WTC11 (cell line): ENCODE data around the gene NRXN3.

ENCODE experiments used
- ATF2 ChIP-seq: sonication (generic); formaldehyde crosslinking; IDR thresholded peaks from 2 replicates; pipeline ENCODE4 v1.8.1; 2022; ENCODE audit warnings: low read depth, missing genetic modification reagents, borderline replicate concordance
- MLX ChIP-seq: sonication (generic); formaldehyde crosslinking; IDR thresholded peaks from 2 replicates; pipeline ENCODE4 v1.8.1; 2023; ENCODE audit warnings: mild to moderate bottlenecking, missing genetic modification reagents, moderate library complexity
- NFYB ChIP-seq: sonication (generic); formaldehyde crosslinking; conservative IDR thresholded peaks from 2 replicates; pipeline ENCODE4 v1.8.0; 2022; ENCODE audit warnings: low read depth, missing genetic modification reagents
- TCF7 ChIP-seq: sonication (generic); formaldehyde crosslinking; IDR thresholded peaks from 2 replicates; pipeline ENCODE4 v1.8.0; 2022; ENCODE audit warnings: mild to moderate bottlenecking, low read depth, missing genetic modification reagents, moderate library complexity
- TF ChIP-seq, protein P1 (sequence below): fragments of 200-600 bp; IDR thresholded peaks from 2 replicates; pipeline ENCODE4 v1.8.0; 2022; ENCODE audit warnings: antibody characterized with exemption
- TF ChIP-seq, protein P2 (sequence below): sonication (generic); formaldehyde crosslinking; IDR thresholded peaks from 2 replicates; pipeline ENCODE4 v1.8.1; 2023; ENCODE audit warnings: mild to moderate bottlenecking, missing genetic modification reagents
- TF ChIP-seq, protein P3 (sequence below): sonication (generic); formaldehyde crosslinking; IDR thresholded peaks from 2 replicates; pipeline ENCODE4 v1.8.0; 2023; ENCODE audit warnings: mild to moderate bottlenecking, missing genetic modification reagents
- TF ChIP-seq, protein P4 (sequence below): sonication (generic); formaldehyde crosslinking; IDR thresholded peaks from 2 replicates; pipeline ENCODE4 v1.8.0; 2022; ENCODE audit warnings: mild to moderate bottlenecking, missing genetic modification reagents
- TF ChIP-seq, protein P5 (sequence below): sonication (generic); formaldehyde crosslinking; IDR thresholded peaks from 2 replicates; pipeline ENCODE4 v1.8.0; 2023; ENCODE audit warnings: missing genetic modification reagents

DNA sequence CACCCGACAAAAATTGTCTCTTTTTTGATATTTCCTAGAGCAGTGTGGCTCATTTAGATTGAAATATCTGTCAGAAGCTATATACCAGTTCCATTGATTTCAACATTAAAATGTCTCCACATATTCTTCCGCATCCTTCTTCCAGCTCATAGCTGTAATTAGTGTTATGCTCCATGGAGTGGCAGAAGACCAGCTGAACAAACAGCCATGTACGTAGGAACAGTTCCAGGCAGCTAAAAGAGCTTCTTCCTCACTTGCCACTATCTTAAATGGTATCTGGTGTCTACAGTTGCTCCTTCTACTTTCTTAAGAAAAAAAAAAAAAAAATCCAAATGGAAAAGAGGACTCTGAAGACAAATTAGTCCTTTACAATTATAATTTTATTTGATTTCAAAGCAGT, 1193.1 kb downstream of the NRXN3 start:
- TF ChIP-seq, protein P1, sequence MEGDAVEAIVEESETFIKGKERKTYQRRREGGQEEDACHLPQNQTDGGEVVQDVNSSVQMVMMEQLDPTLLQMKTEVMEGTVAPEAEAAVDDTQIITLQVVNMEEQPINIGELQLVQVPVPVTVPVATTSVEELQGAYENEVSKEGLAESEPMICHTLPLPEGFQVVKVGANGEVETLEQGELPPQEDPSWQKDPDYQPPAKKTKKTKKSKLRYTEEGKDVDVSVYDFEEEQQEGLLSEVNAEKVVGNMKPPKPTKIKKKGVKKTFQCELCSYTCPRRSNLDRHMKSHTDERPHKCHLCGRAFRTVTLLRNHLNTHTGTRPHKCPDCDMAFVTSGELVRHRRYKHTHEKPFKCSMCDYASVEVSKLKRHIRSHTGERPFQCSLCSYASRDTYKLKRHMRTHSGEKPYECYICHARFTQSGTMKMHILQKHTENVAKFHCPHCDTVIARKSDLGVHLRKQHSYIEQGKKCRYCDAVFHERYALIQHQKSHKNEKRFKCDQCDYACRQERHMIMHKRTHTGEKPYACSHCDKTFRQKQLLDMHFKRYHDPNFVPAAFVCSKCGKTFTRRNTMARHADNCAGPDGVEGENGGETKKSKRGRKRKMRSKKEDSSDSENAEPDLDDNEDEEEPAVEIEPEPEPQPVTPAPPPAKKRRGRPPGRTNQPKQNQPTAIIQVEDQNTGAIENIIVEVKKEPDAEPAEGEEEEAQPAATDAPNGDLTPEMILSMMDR = no peak
- TF ChIP-seq NFYB (CRISPR knock-in tag) (no peak), TCF7 (no peak), MLX (CRISPR knock-in tag) (no peak), ATF2 (no peak)
- TF ChIP-seq, protein P2, sequence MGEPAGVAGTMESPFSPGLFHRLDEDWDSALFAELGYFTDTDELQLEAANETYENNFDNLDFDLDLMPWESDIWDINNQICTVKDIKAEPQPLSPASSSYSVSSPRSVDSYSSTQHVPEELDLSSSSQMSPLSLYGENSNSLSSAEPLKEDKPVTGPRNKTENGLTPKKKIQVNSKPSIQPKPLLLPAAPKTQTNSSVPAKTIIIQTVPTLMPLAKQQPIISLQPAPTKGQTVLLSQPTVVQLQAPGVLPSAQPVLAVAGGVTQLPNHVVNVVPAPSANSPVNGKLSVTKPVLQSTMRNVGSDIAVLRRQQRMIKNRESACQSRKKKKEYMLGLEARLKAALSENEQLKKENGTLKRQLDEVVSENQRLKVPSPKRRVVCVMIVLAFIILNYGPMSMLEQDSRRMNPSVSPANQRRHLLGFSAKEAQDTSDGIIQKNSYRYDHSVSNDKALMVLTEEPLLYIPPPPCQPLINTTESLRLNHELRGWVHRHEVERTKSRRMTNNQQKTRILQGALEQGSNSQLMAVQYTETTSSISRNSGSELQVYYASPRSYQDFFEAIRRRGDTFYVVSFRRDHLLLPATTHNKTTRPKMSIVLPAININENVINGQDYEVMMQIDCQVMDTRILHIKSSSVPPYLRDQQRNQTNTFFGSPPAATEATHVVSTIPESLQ (CRISPR knock-in tag) = no peak
- TF ChIP-seq, protein P3, sequence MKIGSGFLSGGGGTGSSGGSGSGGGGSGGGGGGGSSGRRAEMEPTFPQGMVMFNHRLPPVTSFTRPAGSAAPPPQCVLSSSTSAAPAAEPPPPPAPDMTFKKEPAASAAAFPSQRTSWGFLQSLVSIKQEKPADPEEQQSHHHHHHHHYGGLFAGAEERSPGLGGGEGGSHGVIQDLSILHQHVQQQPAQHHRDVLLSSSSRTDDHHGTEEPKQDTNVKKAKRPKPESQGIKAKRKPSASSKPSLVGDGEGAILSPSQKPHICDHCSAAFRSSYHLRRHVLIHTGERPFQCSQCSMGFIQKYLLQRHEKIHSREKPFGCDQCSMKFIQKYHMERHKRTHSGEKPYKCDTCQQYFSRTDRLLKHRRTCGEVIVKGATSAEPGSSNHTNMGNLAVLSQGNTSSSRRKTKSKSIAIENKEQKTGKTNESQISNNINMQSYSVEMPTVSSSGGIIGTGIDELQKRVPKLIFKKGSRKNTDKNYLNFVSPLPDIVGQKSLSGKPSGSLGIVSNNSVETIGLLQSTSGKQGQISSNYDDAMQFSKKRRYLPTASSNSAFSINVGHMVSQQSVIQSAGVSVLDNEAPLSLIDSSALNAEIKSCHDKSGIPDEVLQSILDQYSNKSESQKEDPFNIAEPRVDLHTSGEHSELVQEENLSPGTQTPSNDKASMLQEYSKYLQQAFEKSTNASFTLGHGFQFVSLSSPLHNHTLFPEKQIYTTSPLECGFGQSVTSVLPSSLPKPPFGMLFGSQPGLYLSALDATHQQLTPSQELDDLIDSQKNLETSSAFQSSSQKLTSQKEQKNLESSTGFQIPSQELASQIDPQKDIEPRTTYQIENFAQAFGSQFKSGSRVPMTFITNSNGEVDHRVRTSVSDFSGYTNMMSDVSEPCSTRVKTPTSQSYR (CRISPR knock-in tag) = no peak
- TF ChIP-seq, protein P4, sequence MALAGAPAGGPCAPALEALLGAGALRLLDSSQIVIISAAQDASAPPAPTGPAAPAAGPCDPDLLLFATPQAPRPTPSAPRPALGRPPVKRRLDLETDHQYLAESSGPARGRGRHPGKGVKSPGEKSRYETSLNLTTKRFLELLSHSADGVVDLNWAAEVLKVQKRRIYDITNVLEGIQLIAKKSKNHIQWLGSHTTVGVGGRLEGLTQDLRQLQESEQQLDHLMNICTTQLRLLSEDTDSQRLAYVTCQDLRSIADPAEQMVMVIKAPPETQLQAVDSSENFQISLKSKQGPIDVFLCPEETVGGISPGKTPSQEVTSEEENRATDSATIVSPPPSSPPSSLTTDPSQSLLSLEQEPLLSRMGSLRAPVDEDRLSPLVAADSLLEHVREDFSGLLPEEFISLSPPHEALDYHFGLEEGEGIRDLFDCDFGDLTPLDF (CRISPR knock-in tag) = no peak
- TF ChIP-seq, protein P5, sequence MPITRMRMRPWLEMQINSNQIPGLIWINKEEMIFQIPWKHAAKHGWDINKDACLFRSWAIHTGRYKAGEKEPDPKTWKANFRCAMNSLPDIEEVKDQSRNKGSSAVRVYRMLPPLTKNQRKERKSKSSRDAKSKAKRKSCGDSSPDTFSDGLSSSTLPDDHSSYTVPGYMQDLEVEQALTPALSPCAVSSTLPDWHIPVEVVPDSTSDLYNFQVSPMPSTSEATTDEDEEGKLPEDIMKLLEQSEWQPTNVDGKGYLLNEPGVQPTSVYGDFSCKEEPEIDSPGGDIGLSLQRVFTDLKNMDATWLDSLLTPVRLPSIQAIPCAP = no peak
